Measurements from ENCODE around the gene SLC22A6.

Gene SLC22A6

DNA sequence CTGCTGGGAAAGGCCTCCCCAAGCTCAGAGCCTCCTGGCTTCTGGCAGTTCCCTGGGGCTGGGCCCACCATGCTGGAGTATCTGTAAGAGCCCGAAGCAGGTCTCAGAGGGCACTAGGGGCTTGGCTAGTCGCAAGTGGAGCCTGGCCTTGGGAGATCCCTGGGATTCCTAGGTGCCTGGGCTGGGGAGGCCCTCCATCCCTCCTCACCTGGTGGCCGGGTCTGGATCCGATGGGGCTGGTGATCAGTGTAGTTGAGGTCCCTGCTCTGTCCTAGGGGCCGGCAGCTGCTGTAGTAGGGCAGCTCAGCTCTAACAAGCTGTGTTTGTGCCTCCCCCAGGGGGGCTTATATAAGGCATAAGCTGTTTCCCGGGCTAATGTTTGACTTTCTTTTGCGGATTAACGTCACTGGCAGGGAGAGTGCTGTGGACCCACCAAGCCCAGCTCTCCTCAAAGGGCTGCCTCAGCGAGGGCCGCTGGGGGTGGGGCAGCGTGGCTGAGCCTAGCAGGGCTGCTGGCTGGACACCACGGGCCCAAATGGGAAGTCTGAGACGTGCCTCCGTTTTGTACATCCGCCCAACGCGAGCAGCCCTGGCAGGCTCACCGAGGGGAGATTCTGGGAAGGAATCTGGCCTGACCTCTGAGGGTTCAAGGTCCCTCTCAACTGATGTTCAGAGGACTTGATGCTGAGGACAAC, 30.9 kb upstream of the SLC22A6 start, which contains the start of gene SLC22A8:
SLC22A8 (minus strand) TSS at position 321 of the 695 bp plus-strand sequence. CDS start 883 bp downstream, outside the sequence.
- no peak for DNase-seq (ENCODE audit: insufficient read length, low spot score)
- TF ChIP-seq TAF1 (IDR thresholded peaks at IDR 0.05; ENCODE audit: low read depth, low read length) (no peak), PAX5 (IDR thresholded peaks at IDR 0.05; ENCODE audit: insufficient read depth, low read length, severe bottlenecking) (no peak), POLR2A (IDR thresholded peaks at IDR 0.05; ENCODE audit: low read depth, low read length) (no peak), SPI1 (IDR thresholded peaks at IDR 0.05; ENCODE audit: low read depth, low read length) (no peak), POLR2AphosphoS5 (IDR thresholded peaks at IDR 0.05; ENCODE audit: low read depth, low read length) (no peak), POU2F2 (IDR thresholded peaks at IDR 0.05; ENCODE audit: low read depth, low read length) (no peak)
- no peak for FAIRE-seq

GRCh38 chr11:63014408-63015055, 29.8 kb upstream of the SLC22A6 start:
- no peak for DNase-seq (ENCODE audit: insufficient read length, low spot score)
- TF ChIP-seq POU2F2 (IDR thresholded peaks at IDR 0.05; ENCODE audit: low read depth, low read length) (no peak), PAX5 (IDR thresholded peaks at IDR 0.05; ENCODE audit: insufficient read depth, low read length, severe bottlenecking) (no peak), SPI1 (IDR thresholded peaks at IDR 0.05; ENCODE audit: low read depth, low read length) (no peak), POLR2AphosphoS5 (IDR thresholded peaks at IDR 0.05; ENCODE audit: low read depth, low read length) (no peak), TAF1 (IDR thresholded peaks at IDR 0.05; ENCODE audit: low read depth, low read length) (no peak)
- FAIRE-seq = no peak

DNA sequence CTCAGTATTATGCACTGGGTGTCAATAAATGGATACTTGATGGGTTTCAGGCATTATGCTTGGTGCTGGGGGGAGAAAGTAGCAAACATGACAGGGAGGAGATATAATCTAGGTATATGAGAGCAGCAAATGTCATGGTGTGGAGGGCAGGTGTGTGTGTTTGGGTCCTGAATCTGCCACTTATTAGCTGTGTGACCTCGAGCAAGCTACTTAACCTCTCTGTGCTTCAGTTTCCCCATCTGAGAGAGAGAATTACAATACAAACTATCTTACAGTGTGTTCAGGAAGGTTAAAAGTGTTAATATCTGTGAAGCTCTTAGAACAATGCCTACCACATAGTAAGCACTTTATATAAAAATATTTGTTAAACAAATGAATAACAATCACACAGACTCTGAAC, 28.1 kb upstream of the SLC22A6 start:
- DNase-seq (ENCODE audit: insufficient read length, low spot score) (no peak), FAIRE-seq (no peak)
- TF ChIP-seq POLR2AphosphoS5 (IDR thresholded peaks at IDR 0.05; ENCODE audit: low read depth, low read length) (no peak), PAX5 (IDR thresholded peaks at IDR 0.05; ENCODE audit: insufficient read depth, low read length, severe bottlenecking) (no peak), POU2F2 (IDR thresholded peaks at IDR 0.05; ENCODE audit: low read depth, low read length) (no peak), TAF1 (IDR thresholded peaks at IDR 0.05; ENCODE audit: low read depth, low read length) (no peak), POLR2A (IDR thresholded peaks at IDR 0.05; ENCODE audit: low read depth, low read length) (no peak)

GRCh38 chr11:63012430-63012829, 27.7 kb upstream of the SLC22A6 start:
- DNase-seq (ENCODE audit: insufficient read length, low spot score) = no peak
- TF ChIP-seq POLR2AphosphoS5 (IDR thresholded peaks at IDR 0.05; ENCODE audit: low read depth, low read length) = no peak
- TF ChIP-seq POLR2A (IDR thresholded peaks at IDR 0.05; ENCODE audit: low read depth, low read length) = no peak
- no peak for TF ChIP-seq POU2F2 (IDR thresholded peaks at IDR 0.05; ENCODE audit: low read depth, low read length)
- no peak for TF ChIP-seq PAX5 (IDR thresholded peaks at IDR 0.05; ENCODE audit: insufficient read depth, low read length, severe bottlenecking)
- no peak for TF ChIP-seq TAF1 (IDR thresholded peaks at IDR 0.05; ENCODE audit: low read depth, low read length)
- TF ChIP-seq SPI1 (IDR thresholded peaks at IDR 0.05; ENCODE audit: low read depth, low read length) = no peak
- no peak for FAIRE-seq

- TF ChIP-seq TAF1 (IDR thresholded peaks at IDR 0.05; ENCODE audit: low read depth, low read length) = no peak
- no peak for TF ChIP-seq PAX5 (IDR thresholded peaks at IDR 0.05; ENCODE audit: insufficient read depth, low read length, severe bottlenecking)
- TF ChIP-seq SPI1 (IDR thresholded peaks at IDR 0.05; ENCODE audit: low read depth, low read length) = no peak
- no peak for TF ChIP-seq POU2F2 (IDR thresholded peaks at IDR 0.05; ENCODE audit: low read depth, low read length)
- TF ChIP-seq POLR2A (IDR thresholded peaks at IDR 0.05; ENCODE audit: low read depth, low read length) = no peak
- no peak for TF ChIP-seq POLR2AphosphoS5 (IDR thresholded peaks at IDR 0.05; ENCODE audit: low read depth, low read length)
- FAIRE-seq = no peak
Observed at GRCh38 chr11:63010934-63011439, 26.2 kb upstream of the SLC22A6 start.

GRCh38 chr11:63007920-63008319, 23.2 kb upstream of the SLC22A6 start:
- DNase-seq (ENCODE audit: insufficient read length, low spot score) (no peak), FAIRE-seq (no peak)
- TF ChIP-seq TAF1 (IDR thresholded peaks at IDR 0.05; ENCODE audit: low read depth, low read length) = no peak
- no peak for TF ChIP-seq PAX5 (IDR thresholded peaks at IDR 0.05; ENCODE audit: insufficient read depth, low read length, severe bottlenecking)
- no peak for TF ChIP-seq SPI1 (IDR thresholded peaks at IDR 0.05; ENCODE audit: low read depth, low read length)
- no peak for TF ChIP-seq POU2F2 (IDR thresholded peaks at IDR 0.05; ENCODE audit: low read depth, low read length)
- no peak for TF ChIP-seq POLR2A (IDR thresholded peaks at IDR 0.05; ENCODE audit: low read depth, low read length)
- TF ChIP-seq POLR2AphosphoS5 (IDR thresholded peaks at IDR 0.05; ENCODE audit: low read depth, low read length) = no peak

More at GRCh38 chr11:63010934-63011439, 26.2 kb upstream of the SLC22A6 start:
- DNase-seq (ENCODE audit: insufficient read length, low spot score) = no peak

- FAIRE-seq (no peak), DNase-seq (ENCODE audit: insufficient read length, low spot score) (no peak)
- TF ChIP-seq POLR2A (IDR thresholded peaks at IDR 0.05; ENCODE audit: low read depth, low read length) (no peak), SPI1 (IDR thresholded peaks at IDR 0.05; ENCODE audit: low read depth, low read length) (no peak), PAX5 (IDR thresholded peaks at IDR 0.05; ENCODE audit: insufficient read depth, low read length, severe bottlenecking) (no peak), TAF1 (IDR thresholded peaks at IDR 0.05; ENCODE audit: low read depth, low read length) (no peak), POU2F2 (IDR thresholded peaks at IDR 0.05; ENCODE audit: low read depth, low read length) (no peak), POLR2AphosphoS5 (IDR thresholded peaks at IDR 0.05; ENCODE audit: low read depth, low read length) (no peak)
Observed at GRCh38 chr11:63001456-63001855, 16.7 kb upstream of the SLC22A6 start.

DNA sequence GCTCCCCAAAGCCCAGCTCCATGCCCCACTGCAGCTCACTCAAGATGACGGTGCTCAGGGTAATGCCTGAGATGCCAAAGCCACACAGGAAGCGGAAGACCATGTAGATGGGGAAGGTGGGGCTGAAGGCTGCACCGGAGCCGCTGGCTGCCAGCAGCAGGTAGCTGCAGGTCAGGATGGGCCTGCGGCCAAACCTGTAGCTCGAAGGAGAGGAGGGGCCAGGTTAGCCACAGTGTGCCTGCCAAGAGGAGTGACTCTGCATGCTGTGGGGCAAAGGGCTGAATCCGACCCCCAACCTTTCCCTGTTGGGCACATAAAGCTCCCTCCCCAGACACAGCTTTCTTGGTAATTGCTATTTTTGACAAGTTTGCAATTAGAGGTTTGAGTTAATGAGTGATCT, 14.9 kb upstream of the SLC22A6 start:
- no peak for TF ChIP-seq TAF1 (IDR thresholded peaks at IDR 0.05; ENCODE audit: low read depth, low read length)
- TF ChIP-seq POLR2AphosphoS5 (IDR thresholded peaks at IDR 0.05; ENCODE audit: low read depth, low read length) = no peak
- no peak for TF ChIP-seq SPI1 (IDR thresholded peaks at IDR 0.05; ENCODE audit: low read depth, low read length)
- no peak for TF ChIP-seq PAX5 (IDR thresholded peaks at IDR 0.05; ENCODE audit: insufficient read depth, low read length, severe bottlenecking)
- TF ChIP-seq POLR2A (IDR thresholded peaks at IDR 0.05; ENCODE audit: low read depth, low read length) = no peak
- no peak for TF ChIP-seq POU2F2 (IDR thresholded peaks at IDR 0.05; ENCODE audit: low read depth, low read length)
- no peak for DNase-seq (ENCODE audit: insufficient read length, low spot score)
- FAIRE-seq = no peak

GRCh38 chr11:62999156-62999555, 14.4 kb upstream of the SLC22A6 start:
- DNase-seq (ENCODE audit: insufficient read length, low spot score) = no peak
- TF ChIP-seq PAX5 (IDR thresholded peaks at IDR 0.05; ENCODE audit: insufficient read depth, low read length, severe bottlenecking) (no peak), SPI1 (IDR thresholded peaks at IDR 0.05; ENCODE audit: low read depth, low read length) (no peak), POU2F2 (IDR thresholded peaks at IDR 0.05; ENCODE audit: low read depth, low read length) (no peak), POLR2AphosphoS5 (IDR thresholded peaks at IDR 0.05; ENCODE audit: low read depth, low read length) (no peak), POLR2A (IDR thresholded peaks at IDR 0.05; ENCODE audit: low read depth, low read length) (no peak), TAF1 (IDR thresholded peaks at IDR 0.05; ENCODE audit: low read depth, low read length) (no peak)
- FAIRE-seq = no peak
